HEK293 (cell line): ENCODE data around the gene C17orf67.

Experiments
- CTCF ChIA-PET: fragments of 350-600 bp; formaldehyde crosslinking; extraction: SDS; loops from one replicate; lab custom pipeline; 2021; ENCODE audit warnings: antibody characterized with exemption; lab: Yijun Ruan, JAX
- POLR2A ChIA-PET: fragments of 300-600 bp; formaldehyde crosslinking; extraction: SDS; loops from one replicate; lab custom pipeline; 2020; ENCODE audit warnings: antibody characterized with exemption, inconsistent platforms; lab: Yijun Ruan, JAX
- H3K27ac ChIP-seq: fragments of 200-500 bp; sonication (Bioruptor generic); 2 replicates; pipeline ENCODE4 v1.5.1; 2014; ENCODE audit warnings: low read depth, low read length, control low read depth, inconsistent platforms; ENCODE audit errors: extremely low read depth
- H3K36me3 ChIP-seq, 2 experiments: fragments of 200-500 bp in 1 of 2; sonication (Bioruptor generic) in 1 of 2; 1 replicate in 1 of 2; 2 replicates in 1 of 2; pipeline ENCODE4 v1.5.1; 2014 to 2017; ENCODE audit warnings: inconsistent platforms in 2 of 2, low read length in 2 of 2; ENCODE audit not compliant: control insufficient read depth in 2 of 2, insufficient read depth in 1 of 2
- H3K4me1 ChIP-seq: fragments of 200-500 bp; sonication (Bioruptor generic); 2 replicates; pipeline ENCODE4 v1.5.1; 2014; ENCODE audit warnings: mild to moderate bottlenecking, low read length, inconsistent platforms; ENCODE audit not compliant: control insufficient read depth, insufficient read depth
- H3K4me3 ChIP-seq: 2 replicates; pipeline ENCODE4 v1.5.1; 2011; ENCODE audit warnings: low read depth, mild to moderate bottlenecking, control low read depth, low read length, moderate library complexity
- H3K9me3 ChIP-seq: fragments of 200-500 bp; sonication (Bioruptor generic); 2 replicates; pipeline ENCODE4 v1.5.1; 2014; ENCODE audit warnings: low read depth, low read length, inconsistent platforms; ENCODE audit not compliant: control insufficient read depth, insufficient read depth
- HOXC10 ChIP-seq: sonication (generic); formaldehyde crosslinking; IDR thresholded peaks from 2 replicates; pipeline ENCODE4 v1.8.1; 2023; ENCODE audit warnings: mild to moderate bottlenecking, missing genetic modification reagents
- KLF7 ChIP-seq: fragments of 450-650 bp; formaldehyde crosslinking; IDR thresholded peaks from 2 replicates; pipeline ENCODE4 v1.5.1; 2016; ENCODE audit warnings: missing biosample characterization, missing genetic modification characterization, borderline replicate concordance
- KLF9 ChIP-seq: fragments of 450-650 bp; formaldehyde crosslinking; IDR thresholded peaks from 2 replicates; pipeline ENCODE4 v1.5.1; 2016; ENCODE audit warnings: missing biosample characterization, missing genetic modification characterization, low read depth
- MZF1 ChIP-seq: fragments of 450-650 bp; formaldehyde crosslinking; IDR thresholded peaks from 2 replicates; pipeline ENCODE4 v1.5.1; 2017; ENCODE audit warnings: missing biosample characterization, missing genetic modification characterization, borderline replicate concordance
- PRDM2 ChIP-seq: fragments of 450-650 bp; formaldehyde crosslinking; IDR thresholded peaks from 2 replicates; pipeline ENCODE4 v1.5.1; 2016; ENCODE audit warnings: missing biosample characterization, missing genetic modification characterization, borderline replicate concordance
- TRIM28 ChIP-seq: IDR thresholded peaks from 2 replicates; pipeline ENCODE4 v1.6.1; 2011; ENCODE audit warnings: low read length, control low read depth, borderline replicate concordance
- ZFHX2 ChIP-seq: fragments of 450-650 bp; formaldehyde crosslinking; conservative IDR thresholded peaks from 2 replicates; pipeline ENCODE4 v1.5.1; 2016; ENCODE audit warnings: missing biosample characterization, missing genetic modification characterization
- ZFP69B ChIP-seq: fragments of 450-650 bp; formaldehyde crosslinking; IDR thresholded peaks from 2 replicates; pipeline ENCODE4 v1.5.1; 2016; ENCODE audit warnings: missing biosample characterization, missing genetic modification characterization
- ZNF18 ChIP-seq: fragments of 450-650 bp; formaldehyde crosslinking; IDR thresholded peaks from 2 replicates; pipeline ENCODE4 v1.5.1; 2016; ENCODE audit warnings: missing biosample characterization, missing genetic modification characterization
- ZNF202 ChIP-seq: fragments of 450-650 bp; formaldehyde crosslinking; IDR thresholded peaks from 2 replicates; pipeline ENCODE4 v1.5.1; 2016; ENCODE audit warnings: missing biosample characterization, missing genetic modification characterization, borderline replicate concordance
- ZNF404 ChIP-seq: fragments of 450-650 bp; formaldehyde crosslinking; IDR thresholded peaks from 2 replicates; pipeline ENCODE4 v1.5.1; 2017; ENCODE audit warnings: missing biosample characterization, missing genetic modification characterization
- ZNF423 ChIP-seq: fragments of 450-650 bp; formaldehyde crosslinking; IDR thresholded peaks from 2 replicates; pipeline ENCODE4 v1.5.1; 2016; ENCODE audit warnings: missing biosample characterization, missing genetic modification characterization
- ZNF433 ChIP-seq: fragments of 450-650 bp; formaldehyde crosslinking; IDR thresholded peaks from 2 replicates; pipeline ENCODE4 v1.5.1; 2016; ENCODE audit warnings: missing biosample characterization, missing genetic modification characterization, low read depth
- ZNF549 ChIP-seq: fragments of 450-650 bp; IDR thresholded peaks from 2 replicates; pipeline ENCODE4 v1.5.1; 2018; ENCODE audit warnings: missing biosample characterization, missing genetic modification characterization, mild to moderate bottlenecking, inconsistent platforms, moderate library complexity
- ZNF561 ChIP-seq: fragments of 450-650 bp; IDR thresholded peaks from 2 replicates; pipeline ENCODE4 v1.5.1; 2018; ENCODE audit warnings: missing biosample characterization, missing genetic modification characterization, borderline replicate concordance
- ZNF596 ChIP-seq: fragments of 450-650 bp; IDR thresholded peaks from 2 replicates; pipeline ENCODE4 v1.5.0; 2018; ENCODE audit warnings: missing biosample characterization, mild to moderate bottlenecking, missing genetic modification characterization, moderate library complexity
- ZNF623 ChIP-seq: fragments of 450-650 bp; formaldehyde crosslinking; IDR thresholded peaks from 2 replicates; pipeline ENCODE4 v1.5.1; 2016; ENCODE audit warnings: missing biosample characterization, missing genetic modification characterization
- ZNF645 ChIP-seq: fragments of 450-650 bp; formaldehyde crosslinking; IDR thresholded peaks from 2 replicates; pipeline ENCODE4; 2016; ENCODE audit warnings: missing biosample characterization, missing genetic modification characterization
- ZNF658 ChIP-seq: fragments of 450-650 bp; formaldehyde crosslinking; IDR thresholded peaks from 2 replicates; pipeline ENCODE4; 2016; ENCODE audit warnings: missing biosample characterization, missing genetic modification characterization

Gene C17orf67

GRCh38 chr17:56822725-56823124 lies 11.0 kb downstream of the C17orf67 start:
- no peaks in the 10 kb centered on the region for H3K36me3 ChIP-seq
- TF ChIP-seq ZFHX2 (tag by site-specific recombination) (no peak), ZNF18 (tag by site-specific recombination) (no peak), PRDM2 (tag by site-specific recombination) (no peak)
- H3K9me3 ChIP-seq = no peaks in the 10 kb centered on the region
- H3K4me3 ChIP-seq = no peak overlapping the region
- ChIA-PET POLR2A (no interaction called here), CTCF (interaction anchor here (0.6 to 4.5 kb wide), 3 partner anchors 18 to 167 kb away, joined by 3 to 22 read pairs (median 4); no protein-coding TSS in a partner anchor)
- H3K4me1 ChIP-seq = peaks cover 3% of the 10 kb centered on the region; the same call in 1 of the 2 replicates
- no peak overlapping the region for H3K27ac ChIP-seq

DNA sequence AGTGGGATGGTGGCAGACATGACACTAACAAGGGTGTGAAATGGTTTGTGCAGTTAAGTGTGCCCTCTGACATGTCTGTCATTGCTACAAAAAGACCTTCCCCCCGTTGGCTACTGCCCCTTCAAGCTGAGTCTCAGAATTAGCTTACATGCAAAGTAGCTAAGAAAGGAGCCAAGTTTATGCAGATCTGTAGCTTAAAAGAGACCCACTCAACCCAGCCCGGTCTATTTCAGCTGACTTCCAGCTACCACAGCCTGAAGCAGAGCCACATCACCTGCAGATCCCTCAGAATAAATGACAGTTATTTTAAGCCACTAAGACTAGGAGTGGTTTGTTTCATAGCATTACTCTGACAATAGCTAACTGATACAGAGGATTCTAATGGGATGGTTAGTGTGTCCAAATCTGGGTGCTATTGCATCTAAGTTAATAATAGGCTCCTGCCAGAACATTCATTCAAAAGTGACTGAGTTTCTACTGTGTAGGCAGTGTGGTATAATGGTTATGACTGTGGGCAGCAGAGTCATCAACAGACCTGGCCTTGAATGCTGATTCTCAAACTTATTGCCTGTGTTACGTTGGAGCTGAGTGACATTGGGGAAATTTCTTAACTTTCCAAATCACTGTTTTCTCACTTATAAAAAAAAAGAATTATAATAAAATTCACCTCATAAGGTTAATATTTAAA lies 11.7 kb downstream of the C17orf67 start:
- Histone ChIP-seq H3K36me3 (no peaks in the 10 kb centered on the region), H3K9me3 (no peaks in the 10 kb centered on the region), H3K4me1 (peaks cover 3% of the 10 kb centered on the region; the same call in 1 of the 2 replicates), H3K27ac (no peak overlapping the region), H3K4me3 (no peak overlapping the region)
- ChIA-PET POLR2A (no interaction called here), CTCF (interaction anchor here (0.5 to 4.5 kb wide), 2 partner anchors 68 to 118 kb away, joined by 3 to 22 read pairs; no protein-coding TSS in a partner anchor)
- no peak for TF ChIP-seq ZNF423 (tag by site-specific recombination)
- no peak for TF ChIP-seq KLF9 (tag by site-specific recombination)
- no peak for TF ChIP-seq ZNF202 (tag by site-specific recombination)
- TF ChIP-seq ZNF561 = no peak
- TF ChIP-seq ZNF596 (tag by site-specific recombination) = no peak
- TF ChIP-seq ZNF404 (tag by site-specific recombination) = no peak
- no peak for TF ChIP-seq ZNF433
- no peak for TF ChIP-seq ZNF623 (tag by site-specific recombination)
- no peak for TF ChIP-seq MZF1 (tag by site-specific recombination)
- no peak for TF ChIP-seq ZNF658 (tag by site-specific recombination)
- TF ChIP-seq KLF7 (tag by site-specific recombination) = no peak
- TF ChIP-seq ZNF549 (tag by site-specific recombination) = no peak
- TF ChIP-seq ZNF645 = no peak
- TF ChIP-seq TRIM28 = no peak
- TF ChIP-seq ZFP69B (tag by site-specific recombination) = no peak
- no peak for TF ChIP-seq HOXC10 (CRISPR knock-in tag)
